ENCODE data around the gene CAMKMT.

- no peak for TF ChIP-seq CTCF (conservative IDR thresholded peaks at IDR 0.05)
- TF ChIP-seq ZFX (IDR thresholded peaks at IDR 0.05): no peak
Measured at GRCh38 chr2:44821500-44821899, 459.8 kb downstream of the CAMKMT start.
